ENCODE results near the gene BEST2. TPM values are rescaled to one million over a fixed set of nuclear protein-coding genes. Genes with fewer than 3 reads are reported as not detected.

The BEST2 gene
- total RNA-seq, 1 donor from 2014 or later: not detected

GRCh38 chr19:12792051-12792852 lies 40.7 kb downstream of the BEST2 start:
- Mint-ChIP-seq H3K36me3 (ENCODE audit: unreplicated experiment) (no peaks in the 10 kb centered on the region), H3K4me1 (ENCODE audit: low read depth, unreplicated experiment) (peaks cover 28% of the 10 kb centered on the region), H3K4me3 (ENCODE audit: unreplicated experiment) (peak overlapping the region; percentile 91), H3K27ac (ENCODE audit: unreplicated experiment) (peak overlapping the region; percentile 95), H3K27me3 (ENCODE audit: unreplicated experiment) (peaks cover 11% of the 10 kb centered on the region), H3K9me3 (ENCODE audit: unreplicated experiment) (peaks cover 16% of the 10 kb centered on the region)
- peak; percentile 88 for DNase-seq
- TF ChIP-seq CTCF (IDR thresholded peaks at IDR 0.05; ENCODE audit: partially characterized antibody, unreplicated experiment): no peak

DNA sequence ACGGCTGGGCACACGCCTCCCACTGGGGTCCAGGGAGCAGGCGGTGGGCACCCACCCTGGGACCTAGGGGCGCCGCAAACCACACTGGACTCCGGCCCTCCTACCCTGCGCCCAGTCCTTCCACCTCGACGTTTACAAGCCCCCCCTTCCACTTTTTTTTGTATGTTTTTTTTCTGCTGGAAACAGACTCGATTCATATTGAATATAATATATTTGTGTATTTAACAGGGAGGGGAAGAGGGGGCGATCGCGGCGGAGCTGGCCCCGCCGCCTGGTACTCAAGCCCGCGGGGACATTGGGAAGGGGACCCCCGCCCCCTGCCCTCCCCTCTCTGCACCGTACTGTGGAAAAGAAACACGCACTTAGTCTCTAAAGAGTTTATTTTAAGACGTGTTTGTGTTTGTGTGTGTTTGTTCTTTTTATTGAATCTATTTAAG lies 41.3 kb downstream of the BEST2 start:
- Mint-ChIP-seq H3K4me3 (ENCODE audit: unreplicated experiment) (peak overlapping the region; percentile 91), H3K4me1 (ENCODE audit: low read depth, unreplicated experiment) (peaks cover 28% of the 10 kb centered on the region), H3K27me3 (ENCODE audit: unreplicated experiment) (peaks cover 11% of the 10 kb centered on the region), H3K36me3 (ENCODE audit: unreplicated experiment) (no peaks in the 10 kb centered on the region), H3K27ac (ENCODE audit: unreplicated experiment) (peak overlapping the region; percentile 95), H3K9me3 (ENCODE audit: unreplicated experiment) (peaks cover 16% of the 10 kb centered on the region)
- no peak for DNase-seq
- TF ChIP-seq CTCF (IDR thresholded peaks at IDR 0.05; ENCODE audit: partially characterized antibody, unreplicated experiment): no peak

DNA sequence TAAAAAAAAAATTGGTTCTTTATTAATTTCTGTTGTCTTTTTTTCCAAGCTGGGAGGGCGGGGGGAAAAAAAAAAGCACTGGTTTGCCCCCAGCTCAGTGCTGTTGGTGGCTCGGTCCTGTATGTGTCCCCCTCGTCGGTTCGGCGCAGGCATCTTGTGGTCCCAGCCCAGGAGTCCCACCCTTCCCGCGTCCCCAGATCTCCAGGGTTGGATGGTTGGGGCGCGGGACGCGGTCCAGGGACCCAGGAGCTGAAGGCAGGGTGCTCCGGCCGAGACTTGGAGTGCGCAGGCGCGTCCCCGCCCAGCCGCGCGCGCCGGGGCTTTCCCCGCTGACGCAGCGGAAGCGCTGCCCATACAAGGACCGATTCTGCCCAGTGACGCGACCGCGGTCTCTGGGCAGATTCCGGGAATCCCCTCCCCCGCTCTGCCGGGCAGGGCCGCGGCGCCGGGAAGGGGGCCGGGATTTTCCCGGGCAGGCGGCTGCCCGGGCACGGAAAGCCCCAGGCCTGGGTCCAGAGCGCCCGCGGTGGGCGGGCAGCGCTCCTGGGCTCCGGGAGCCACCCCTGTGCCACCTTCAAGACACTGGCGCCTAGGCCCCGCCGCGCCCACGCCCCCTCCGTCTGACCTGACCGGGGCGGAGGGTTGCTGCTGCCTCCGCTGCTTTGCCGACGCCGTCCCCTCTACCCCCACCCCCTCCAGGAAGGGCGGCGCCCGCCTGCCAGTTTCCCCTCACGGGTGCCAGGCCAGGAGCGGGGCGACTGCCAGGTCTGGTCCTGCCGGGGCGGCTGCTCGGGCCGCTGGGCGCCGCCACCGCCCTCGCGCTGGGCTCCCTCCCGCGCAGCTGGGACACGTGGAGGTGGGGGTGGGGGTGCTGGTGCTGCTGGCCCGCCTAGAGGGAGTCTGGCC lies 42.0 kb downstream of the BEST2 start:
- Mint-ChIP-seq H3K4me3 (ENCODE audit: unreplicated experiment) (peak overlapping the region; percentile 91), H3K36me3 (ENCODE audit: unreplicated experiment) (no peaks in the 10 kb centered on the region), H3K4me1 (ENCODE audit: low read depth, unreplicated experiment) (peaks cover 23% of the 10 kb centered on the region), H3K27me3 (ENCODE audit: unreplicated experiment) (peaks cover 11% of the 10 kb centered on the region), H3K9me3 (ENCODE audit: unreplicated experiment) (peaks cover 16% of the 10 kb centered on the region), H3K27ac (ENCODE audit: unreplicated experiment) (peak overlapping the region; percentile 95)
- peak; percentile 89 for DNase-seq
- TF ChIP-seq CTCF (IDR thresholded peaks at IDR 0.05; ENCODE audit: partially characterized antibody, unreplicated experiment): no peak

- TF ChIP-seq CTCF (IDR thresholded peaks at IDR 0.05; ENCODE audit: partially characterized antibody, unreplicated experiment): no peak
- Mint-ChIP-seq H3K36me3 (ENCODE audit: unreplicated experiment) (no peaks in the 10 kb centered on the region), H3K4me3 (ENCODE audit: unreplicated experiment) (peak overlapping the region; percentile 76), H3K4me1 (ENCODE audit: low read depth, unreplicated experiment) (peaks cover 20% of the 10 kb centered on the region), H3K9me3 (ENCODE audit: unreplicated experiment) (peaks cover 18% of the 10 kb centered on the region), H3K27me3 (ENCODE audit: unreplicated experiment) (peaks cover 9% of the 10 kb centered on the region), H3K27ac (ENCODE audit: unreplicated experiment) (peak overlapping the region; percentile 38)
- no peak for DNase-seq
Measured at GRCh38 chr19:12794196-12794941, 42.8 kb downstream of the BEST2 start.

All from glutamatergic neuron (in vitro differentiated cells).